T-cell (primary cell): Measurements from ENCODE around the gene MOK. TPM values are rescaled to one million over a fixed set of nuclear protein-coding genes. Genes with fewer than 3 reads are reported as not detected.

Source experiments
- ATAC-seq, 4 experiments: fragments of 200-7000 bp in 3 of 4; fragments of 150-1000 bp in 1 of 4; cut with Tn5 transposase; replicated peaks in 1 of 4; 1 replicate in 3 of 4; 2 replicates in 1 of 4; pipeline ENCODE4 v1.10.0; 2021; ENCODE audit warnings: moderate library complexity in 3 of 4, mild to moderate bottlenecking in 2 of 4, moderate number of reproducible peaks in 1 of 4
- CTCF ChIA-PET, 2 donors: fragments of 300-600 bp; sonication (Branson Sonifier 250); formaldehyde crosslinking; loops; one replicate each; lab custom pipeline; 2022; ENCODE audit warnings: antibody characterized with exemption in 2 of 2; lab: Charles Lee
- POLR2A ChIA-PET, 2 donors: fragments of 300-600 bp; sonication (Branson Sonifier 250); formaldehyde crosslinking; loops; one replicate each; lab custom pipeline; 2022; ENCODE audit warnings: antibody characterized with exemption in 2 of 2; lab: Charles Lee
- DNase-seq, 35 experiments: peaks; one replicate each; pipeline versions ENCODE4 v3.0.0 to v3.0.0-alpha.2; 2013 to 2023
- H3K27ac ChIP-seq: one replicate; pipeline ENCODE4 v1.5.1; 2013; ENCODE audit warnings: low read length
- H3K27me3 ChIP-seq, 2 experiments: replicated peaks in 1 of 2; 1 replicate in 1 of 2; 2 replicates in 1 of 2; pipeline versions ENCODE4 v1.6.1 to v1.7.0; 2013; ENCODE audit warnings: low read length in 1 of 2, mixed read lengths in 1 of 2; ENCODE audit not compliant: control insufficient read depth in 2 of 2, insufficient read depth in 2 of 2; ENCODE audit errors: extremely low read depth in 1 of 2
- H3K36me3 ChIP-seq, 2 donors: 1 replicate in 1 of 2; 2 replicates in 1 of 2; pipeline versions ENCODE4 v1.6.1 to v1.7.0; 2013; ENCODE audit warnings: low read length in 1 of 2; ENCODE audit not compliant: control insufficient read depth in 2 of 2, insufficient read depth in 1 of 2; ENCODE audit errors: extremely low read depth in 1 of 2
- H3K4me1 ChIP-seq, 2 experiments: 1 replicate in 1 of 2; 2 replicates in 1 of 2; pipeline versions ENCODE4 v1.6.1 to v1.7.0; 2013; ENCODE audit warnings: low read length in 2 of 2, mixed read lengths in 1 of 2; ENCODE audit not compliant: insufficient read depth in 2 of 2, control insufficient read depth in 1 of 2; ENCODE audit errors: extremely low read depth in 1 of 2
- H3K4me3 ChIP-seq, 2 donors: 1 replicate in 1 of 2; 2 replicates in 1 of 2; pipeline versions ENCODE4 v1.5.1 to v1.7.0; 2013; ENCODE audit warnings: mild to moderate bottlenecking in 2 of 2, low read length in 1 of 2, moderate library complexity in 1 of 2; ENCODE audit not compliant: control insufficient read depth in 1 of 2; ENCODE audit errors: extremely low read depth in 1 of 2
- H3K9me3 ChIP-seq: 2 replicates; pipeline ENCODE4 v1.7.0; 2013
- H3K27ac Mint-ChIP-seq, 2 donors: one replicate each; pipeline ENCODE4 v1.8.0; 2020 to 2021; ENCODE audit warnings: mild to moderate bottlenecking in 2 of 2, mixed read lengths in 2 of 2
- H3K27me3 Mint-ChIP-seq, 2 donors: one replicate each; pipeline ENCODE4 v1.8.0; 2021 to 2022; ENCODE audit warnings: mixed read lengths in 2 of 2
- H3K36me3 Mint-ChIP-seq: one replicate; pipeline ENCODE4 v1.8.0; 2021; ENCODE audit warnings: mixed read lengths
- H3K4me1 Mint-ChIP-seq, 3 donors: one replicate each; pipeline ENCODE4 v1.8.0; 2020 to 2022; ENCODE audit warnings: mixed read lengths in 3 of 3, mild to moderate bottlenecking in 1 of 3
- H3K4me3 Mint-ChIP-seq, 3 donors: one replicate each; pipeline ENCODE4 v1.8.0; 2020 to 2022; ENCODE audit warnings: mild to moderate bottlenecking in 3 of 3, mixed read lengths in 3 of 3, moderate library complexity in 3 of 3
- H3K9me3 Mint-ChIP-seq, 3 donors: one replicate each; pipeline ENCODE4 v1.8.0; 2020 to 2022; ENCODE audit warnings: mixed read lengths in 3 of 3
- WGBS: methylation state at CpG from one replicate; pipeline ENCODE4 v1.1.5; 2013; ENCODE audit warnings: missing lambda C conversion rate; ENCODE audit not compliant: insufficient coverage; 5-methylcytosine and 5-hydroxymethylcytosine counted together
- total RNA-seq, 35 experiments: library from RNA in 6 of 35; stranded (reverse) in 6 of 35; fragments of 120-200 nt in 1 of 35; gene quantifications; one replicate each; pipeline versions ENCODE4 v1.2.1 to v1.2.4 and lab custom pipeline; 2013 to 2026

Gene MOK
- total RNA-seq, 5 donors from 2014 or later (not counting 1 experiment from before 2014, with no cell fraction given): 0.77 to 4.1 (median 1.9) TPM

GRCh38 chr14:102206918-102207317, 98.0 kb downstream of the MOK start:
- WGBS: 97% methylated on average over 8 of the region's 8 CpGs
- DNase-seq (no peak), ATAC-seq (no peak)
- ChIA-PET CTCF (no interaction called here), POLR2A (no interaction called here)
- no peak overlapping the region for H3K4me3 Mint-ChIP-seq
- peaks cover 44% of the 10 kb centered on the region for H3K36me3 Mint-ChIP-seq
- Histone ChIP-seq H3K27me3 (peaks cover 0 to 2% of the 10 kb centered on the region in 2 experiments), H3K36me3 (peaks cover 11 to 72% of the 10 kb centered on the region in 2 donors), H3K27ac (no peak overlapping the region), H3K4me3 (no peak overlapping the region), H3K4me1 (peaks cover 0 to 5% of the 10 kb centered on the region in 2 experiments), H3K9me3 (no peaks in the 10 kb centered on the region)
- H3K4me1 Mint-ChIP-seq: peaks cover 4 to 12% (median 6%) of the 10 kb centered on the region in 3 donors
- H3K27ac Mint-ChIP-seq: no peak overlapping the region
- H3K27me3 Mint-ChIP-seq: no peaks in the 10 kb centered on the region
- H3K9me3 Mint-ChIP-seq: no peaks in the 10 kb centered on the region

GRCh38 chr14:102205560-102205959, 99.4 kb downstream of the MOK start:
- ATAC-seq (no peak), DNase-seq (no peak)
- Histone ChIP-seq H3K9me3 (no peaks in the 10 kb centered on the region), H3K27ac (no peak overlapping the region), H3K36me3 (peaks cover 11 to 59% of the 10 kb centered on the region in 2 donors), H3K27me3 (peaks cover 0 to 2% of the 10 kb centered on the region in 2 experiments), H3K4me3 (no peak overlapping the region), H3K4me1 (peaks cover 6 to 14% of the 10 kb centered on the region in 2 experiments)
- CTCF ChIA-PET: no interaction called here
- Mint-ChIP-seq H3K4me3 (no peak overlapping the region), H3K9me3 (no peaks in the 10 kb centered on the region), H3K36me3 (peaks cover 44% of the 10 kb centered on the region), H3K4me1 (peaks cover 18 to 25% (median 19%) of the 10 kb centered on the region in 3 donors), H3K27me3 (no peaks in the 10 kb centered on the region), H3K27ac (no peak overlapping the region)
- WGBS: 80% methylated on average over 1 of the region's 5 CpGs
- POLR2A ChIA-PET: no interaction called here

GRCh38 chr14:102203382-102203781, 101.6 kb downstream of the MOK start:
- no peaks in the 10 kb centered on the region for H3K9me3 Mint-ChIP-seq
- H3K36me3 Mint-ChIP-seq: peaks cover 42% of the 10 kb centered on the region
- no peak overlapping the region for H3K4me3 Mint-ChIP-seq
- H3K27me3 ChIP-seq: peaks cover 0 to 2% of the 10 kb centered on the region in 2 experiments
- H3K27ac ChIP-seq: no peak overlapping the region
- DNase-seq (no peak), ATAC-seq (no peak)
- H3K4me3 ChIP-seq: no peak overlapping the region
- 98% methylated on average over 6 of the region's 6 CpGs for WGBS
- peaks cover 9 to 29% of the 10 kb centered on the region in 2 experiments for H3K4me1 ChIP-seq
- H3K27ac Mint-ChIP-seq: no peak overlapping the region
- H3K27me3 Mint-ChIP-seq: no peaks in the 10 kb centered on the region
- POLR2A ChIA-PET: no interaction called here
- CTCF ChIA-PET: no interaction called here
- H3K9me3 ChIP-seq: no peaks in the 10 kb centered on the region
- H3K4me1 Mint-ChIP-seq: peaks cover 40 to 47% (median 41%) of the 10 kb centered on the region in 3 donors
- peaks cover 11 to 59% of the 10 kb centered on the region in 2 donors for H3K36me3 ChIP-seq

GRCh38 chr14:102202944-102203343, 102.0 kb downstream of the MOK start:
- H3K27me3 ChIP-seq: peaks cover 0 to 2% of the 10 kb centered on the region in 2 experiments
- H3K36me3 Mint-ChIP-seq: peaks cover 43% of the 10 kb centered on the region
- ChIA-PET POLR2A (no interaction called here), CTCF (no interaction called here)
- peaks cover 9 to 29% of the 10 kb centered on the region in 2 experiments for H3K4me1 ChIP-seq
- H3K27ac ChIP-seq: no peak overlapping the region
- peaks cover 43 to 49% (median 43%) of the 10 kb centered on the region in 3 donors for H3K4me1 Mint-ChIP-seq
- peaks cover 10 to 59% of the 10 kb centered on the region in 2 donors for H3K36me3 ChIP-seq
- no peak for ATAC-seq
- no peak overlapping the region for H3K4me3 Mint-ChIP-seq
- no peaks in the 10 kb centered on the region for H3K9me3 Mint-ChIP-seq
- no peaks in the 10 kb centered on the region for H3K27me3 Mint-ChIP-seq
- no peak overlapping the region for H3K27ac Mint-ChIP-seq
- no peak for DNase-seq
- WGBS: 100% methylated on average over 2 of the region's 3 CpGs
- H3K9me3 ChIP-seq: no peaks in the 10 kb centered on the region
- no peak overlapping the region for H3K4me3 ChIP-seq

GRCh38 chr14:102201776-102202175, 103.2 kb downstream of the MOK start:
- H3K4me1 ChIP-seq: peaks cover 9 to 29% of the 10 kb centered on the region in 2 experiments
- peaks cover 8 to 63% of the 10 kb centered on the region in 2 donors for H3K36me3 ChIP-seq
- ATAC-seq (peak in 1 of 4 experiments; percentile 21), DNase-seq (no peak)
- no peaks in the 10 kb centered on the region for H3K27me3 Mint-ChIP-seq
- peaks cover 0 to 2% of the 10 kb centered on the region in 2 experiments for H3K27me3 ChIP-seq
- peak overlapping the region; percentile 58 to 82 for H3K27ac Mint-ChIP-seq
- peaks cover 45% of the 10 kb centered on the region for H3K36me3 Mint-ChIP-seq
- CTCF ChIA-PET: interaction anchor here in 1 of 2 donors (0.9 kb wide), 1 partner anchor 39 kb away, joined by 3 read pairs; no protein-coding TSS in a partner anchor
- H3K4me1 Mint-ChIP-seq: peaks cover 53 to 60% (median 54%) of the 10 kb centered on the region in 3 donors
- H3K27ac ChIP-seq: no peak overlapping the region
- POLR2A ChIA-PET: interaction anchor here in 1 of 2 donors (0.7 kb wide), 1 partner anchor 12 kb away, joined by 4 read pairs; no protein-coding TSS in a partner anchor
- H3K4me3 ChIP-seq: no peak overlapping the region
- 84% methylated on average over 4 of the region's 4 CpGs for WGBS
- H3K4me3 Mint-ChIP-seq: peak overlapping the region in 1 of 3 donors; percentile 43
- no peaks in the 10 kb centered on the region for H3K9me3 Mint-ChIP-seq
- H3K9me3 ChIP-seq: no peaks in the 10 kb centered on the region

- CTCF ChIA-PET: interaction anchor here in 1 of 2 donors (0.9 kb wide), 2 partner anchors 40 to 430 kb away, joined by 3 read pairs; no protein-coding TSS in a partner anchor
- DNase-seq (peak in 1 of 35 experiments; percentile 11), ATAC-seq (peak in 1 of 4 experiments; percentile 47)
- Mint-ChIP-seq H3K9me3 (no peaks in the 10 kb centered on the region), H3K27ac (peak overlapping the region; percentile 81 to 82), H3K27me3 (no peaks in the 10 kb centered on the region), H3K4me1 (peaks cover 57 to 63% (median 58%) of the 10 kb centered on the region in 3 donors), H3K4me3 (peak overlapping the region in 2 of 3 donors; percentile 43 to 45), H3K36me3 (peaks cover 47% of the 10 kb centered on the region)
- Histone ChIP-seq H3K4me1 (peaks cover 9 to 29% of the 10 kb centered on the region in 2 experiments), H3K9me3 (no peaks in the 10 kb centered on the region), H3K27ac (no peak overlapping the region), H3K4me3 (no peak overlapping the region), H3K27me3 (peaks cover 0 to 2% of the 10 kb centered on the region in 2 experiments), H3K36me3 (peaks cover 8 to 62% of the 10 kb centered on the region in 2 donors)
- WGBS: 35% methylated on average over 6 of the region's 9 CpGs
- POLR2A ChIA-PET: interaction anchor here in 1 of 2 donors (0.6 kb wide), 1 partner anchor 426 kb away, joined by 4 read pairs; no protein-coding TSS in a partner anchor
Measured at GRCh38 chr14:102201353-102201738, 103.6 kb downstream of the MOK start.
